ENCODE measurements around the gene SERPINC1. TPM values are rescaled to one million over a fixed set of nuclear protein-coding genes. Genes with fewer than 3 reads are reported as not detected.

The SERPINC1 gene
- total and polyA plus RNA-seq, 10 of the 15 experiments (the other 5 are each of a cell fraction or from before 2014, with no cell fraction given) = 0.11 to 0.44 TPM; not detected in 8

DNA sequence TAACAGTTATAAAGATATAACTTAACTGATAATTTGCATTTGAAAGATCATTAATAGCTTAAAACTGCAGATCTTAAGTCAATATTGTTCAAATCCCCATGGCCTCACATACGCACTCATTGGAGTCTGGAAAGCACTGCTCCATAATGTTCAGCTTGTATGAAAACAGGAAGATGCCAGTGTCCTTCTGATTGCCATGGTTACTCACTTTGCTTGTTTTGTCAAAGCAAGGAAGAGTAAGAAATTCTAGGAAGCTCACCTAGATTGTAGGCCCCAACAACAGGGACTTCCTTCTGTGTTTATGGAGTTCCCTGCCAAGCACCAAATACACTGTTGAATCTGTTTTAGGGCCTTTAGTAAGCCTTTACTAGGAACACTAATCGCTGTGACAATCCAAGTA, 60.2 kb downstream of the SERPINC1 start (continued):
- TF ChIP-seq, protein P1, sequence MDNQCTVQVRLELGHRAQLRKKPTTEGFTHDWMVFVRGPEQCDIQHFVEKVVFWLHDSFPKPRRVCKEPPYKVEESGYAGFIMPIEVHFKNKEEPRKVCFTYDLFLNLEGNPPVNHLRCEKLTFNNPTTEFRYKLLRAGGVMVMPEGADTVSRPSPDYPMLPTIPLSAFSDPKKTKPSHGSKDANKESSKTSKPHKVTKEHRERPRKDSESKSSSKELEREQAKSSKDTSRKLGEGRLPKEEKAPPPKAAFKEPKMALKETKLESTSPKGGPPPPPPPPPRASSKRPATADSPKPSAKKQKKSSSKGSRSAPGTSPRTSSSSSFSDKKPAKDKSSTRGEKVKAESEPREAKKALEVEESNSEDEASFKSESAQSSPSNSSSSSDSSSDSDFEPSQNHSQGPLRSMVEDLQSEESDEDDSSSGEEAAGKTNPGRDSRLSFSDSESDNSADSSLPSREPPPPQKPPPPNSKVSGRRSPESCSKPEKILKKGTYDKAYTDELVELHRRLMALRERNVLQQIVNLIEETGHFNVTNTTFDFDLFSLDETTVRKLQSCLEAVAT (IDR thresholded peaks at IDR 0.05) = no peak
- TF ChIP-seq SMC3 (IDR thresholded peaks at IDR 0.05; ENCODE audit: borderline replicate concordance, low read length) = no peak
- TF ChIP-seq RB1 (IDR thresholded peaks at IDR 0.05; ENCODE audit: borderline replicate concordance) = no peak
- no peak for TF ChIP-seq BHLHE40 (IDR thresholded peaks at IDR 0.05; ENCODE audit: borderline replicate concordance in 1 of 2, low read depth in 2 of 2, low read length in 1 of 2)
- TF ChIP-seq NFXL1 (IDR thresholded peaks at IDR 0.05; ENCODE audit: borderline replicate concordance) = no peak

DNA sequence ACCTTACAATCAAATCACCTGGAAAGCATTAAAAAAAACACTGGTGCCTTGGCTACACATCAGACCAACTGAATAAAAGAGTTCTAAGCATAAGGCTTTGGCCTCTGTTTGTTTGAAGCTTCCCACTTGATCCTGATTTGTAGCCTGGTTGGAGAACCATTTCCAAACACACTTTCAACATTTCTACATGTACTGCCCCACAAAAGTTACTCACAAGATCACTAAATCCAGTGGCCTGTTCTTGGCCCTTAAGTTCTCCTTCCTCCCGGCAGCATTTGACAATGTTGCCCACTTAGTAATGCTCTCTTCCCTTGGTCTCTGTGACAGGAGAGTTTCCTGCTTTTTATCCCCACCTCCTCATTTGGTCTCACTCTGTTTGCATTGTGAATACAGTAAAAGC, 61.1 kb downstream of the SERPINC1 start:
- in situ Hi-C loops (cut with MboI) (no loop called here), intact Hi-C loops (cut with micrococcal nuclease; ENCODE audit: unreplicated experiment) (no loop called here)
- TF ChIP-seq HDAC6 (IDR thresholded peaks at IDR 0.05; ENCODE audit: unreplicated experiment) (no peak), BACH1 (IDR thresholded peaks at IDR 0.05; ENCODE audit: borderline replicate concordance) (no peak), PAX5 (IDR thresholded peaks at IDR 0.05; ENCODE audit: borderline replicate concordance, low read depth, low read length) (no peak), PAX8 (IDR thresholded peaks at IDR 0.05) (no peak), POLR2A (IDR thresholded peaks at IDR 0.05; ENCODE audit: low read depth, low read length) (no peak), NBN (IDR thresholded peaks at IDR 0.05) (no peak), SUZ12 (IDR thresholded peaks at IDR 0.05; ENCODE audit: unreplicated experiment) (no peak), MTA3 (IDR thresholded peaks at IDR 0.05; ENCODE audit: borderline replicate concordance, low read length) (no peak), SIN3A (IDR thresholded peaks at IDR 0.05; ENCODE audit: low read depth, low read length) (no peak), NFIC (IDR thresholded peaks at IDR 0.05; ENCODE audit: low read depth, low read length) (no peak)
- TF ChIP-seq, protein P2, sequence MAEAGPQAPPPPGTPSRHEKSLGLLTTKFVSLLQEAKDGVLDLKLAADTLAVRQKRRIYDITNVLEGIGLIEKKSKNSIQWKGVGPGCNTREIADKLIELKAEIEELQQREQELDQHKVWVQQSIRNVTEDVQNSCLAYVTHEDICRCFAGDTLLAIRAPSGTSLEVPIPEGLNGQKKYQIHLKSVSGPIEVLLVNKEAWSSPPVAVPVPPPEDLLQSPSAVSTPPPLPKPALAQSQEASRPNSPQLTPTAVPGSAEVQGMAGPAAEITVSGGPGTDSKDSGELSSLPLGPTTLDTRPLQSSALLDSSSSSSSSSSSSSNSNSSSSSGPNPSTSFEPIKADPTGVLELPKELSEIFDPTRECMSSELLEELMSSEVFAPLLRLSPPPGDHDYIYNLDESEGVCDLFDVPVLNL (IDR thresholded peaks at IDR 0.05; ENCODE audit: low read depth, low read length) = no peak
- TF ChIP-seq, protein P3, sequence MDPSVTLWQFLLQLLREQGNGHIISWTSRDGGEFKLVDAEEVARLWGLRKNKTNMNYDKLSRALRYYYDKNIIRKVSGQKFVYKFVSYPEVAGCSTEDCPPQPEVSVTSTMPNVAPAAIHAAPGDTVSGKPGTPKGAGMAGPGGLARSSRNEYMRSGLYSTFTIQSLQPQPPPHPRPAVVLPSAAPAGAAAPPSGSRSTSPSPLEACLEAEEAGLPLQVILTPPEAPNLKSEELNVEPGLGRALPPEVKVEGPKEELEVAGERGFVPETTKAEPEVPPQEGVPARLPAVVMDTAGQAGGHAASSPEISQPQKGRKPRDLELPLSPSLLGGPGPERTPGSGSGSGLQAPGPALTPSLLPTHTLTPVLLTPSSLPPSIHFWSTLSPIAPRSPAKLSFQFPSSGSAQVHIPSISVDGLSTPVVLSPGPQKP (IDR thresholded peaks at IDR 0.05; ENCODE audit: low read depth, low read length) = no peak
- no peaks in the 10 kb centered on the region for H4K20me1 ChIP-seq (ENCODE audit: control insufficient read depth, insufficient read depth)
- no peaks in the 10 kb centered on the region for H3K79me2 ChIP-seq (ENCODE audit: control insufficient read depth, insufficient read depth, low read length)
- no TSS peak for BruUV-seq (replicated peaks)
- H2AFZ ChIP-seq (ENCODE audit: control insufficient read depth, low read depth, low read length) = no peak overlapping the region
- FAIRE-seq (no peak), DNase-seq (ENCODE audit: low read depth, low spot score) (no peak), ATAC-seq (no peak)
- SMC1A ChIA-PET (ENCODE audit: uncharacterized antibody, unreplicated experiment) = interaction anchor here (0.8 kb wide), 1 partner anchor 35 kb away, joined by 3 read pairs; no protein-coding TSS in a partner anchor
- H3K4me3 ChIP-seq = no peak overlapping the region
- no peak overlapping the region for H3K27ac ChIP-seq (ENCODE audit: control insufficient read depth, insufficient read depth)
- peaks cover 1 to 10% of the 10 kb centered on the region in 2 experiments for H3K36me3 ChIP-seq (ENCODE audit: control insufficient read depth in 2 of 2, insufficient read depth in 2 of 2, low read length in 1 of 2)
- no peaks in the 10 kb centered on the region for H3K4me1 ChIP-seq (ENCODE audit: control insufficient read depth, insufficient read depth, low read length)
- POLR2A ChIA-PET = no interaction called here
- RAD21 ChIA-PET (ENCODE audit: unreplicated experiment) = no interaction called here
- H3K27me3 ChIP-seq (replicated peaks in 1 of 2; ENCODE audit: control insufficient read depth in 2 of 2, insufficient read depth in 2 of 2, low read length in 1 of 2) = no peaks in the 10 kb centered on the region
- no peaks in the 10 kb centered on the region for H3K9me3 ChIP-seq (replicated peaks; ENCODE audit: control insufficient read depth, insufficient read depth, low read length)
- WGBS (ENCODE audit: insufficient coverage, insufficient replicate concordance, low lambda C conversion rate, missing lambda C conversion rate) = 95% methylated on average over 1 of the region's 1 CpG
- CTCF ChIA-PET = no interaction called here
- no peak overlapping the region for H3K4me2 ChIP-seq (ENCODE audit: control insufficient read depth, insufficient read depth)
- no peak overlapping the region for H3K9ac ChIP-seq (ENCODE audit: control insufficient read depth, insufficient read depth, low read length)

Data from GM12878 (cell line).